ENCODE results near the gene TNFRSF14.
"Not testable (repeated sequence)": the region's sequence is repeated elsewhere in the genome, so short reads cannot be mapped to it uniquely, and the experiment has no call there.

The TNFRSF14 gene

DNA sequence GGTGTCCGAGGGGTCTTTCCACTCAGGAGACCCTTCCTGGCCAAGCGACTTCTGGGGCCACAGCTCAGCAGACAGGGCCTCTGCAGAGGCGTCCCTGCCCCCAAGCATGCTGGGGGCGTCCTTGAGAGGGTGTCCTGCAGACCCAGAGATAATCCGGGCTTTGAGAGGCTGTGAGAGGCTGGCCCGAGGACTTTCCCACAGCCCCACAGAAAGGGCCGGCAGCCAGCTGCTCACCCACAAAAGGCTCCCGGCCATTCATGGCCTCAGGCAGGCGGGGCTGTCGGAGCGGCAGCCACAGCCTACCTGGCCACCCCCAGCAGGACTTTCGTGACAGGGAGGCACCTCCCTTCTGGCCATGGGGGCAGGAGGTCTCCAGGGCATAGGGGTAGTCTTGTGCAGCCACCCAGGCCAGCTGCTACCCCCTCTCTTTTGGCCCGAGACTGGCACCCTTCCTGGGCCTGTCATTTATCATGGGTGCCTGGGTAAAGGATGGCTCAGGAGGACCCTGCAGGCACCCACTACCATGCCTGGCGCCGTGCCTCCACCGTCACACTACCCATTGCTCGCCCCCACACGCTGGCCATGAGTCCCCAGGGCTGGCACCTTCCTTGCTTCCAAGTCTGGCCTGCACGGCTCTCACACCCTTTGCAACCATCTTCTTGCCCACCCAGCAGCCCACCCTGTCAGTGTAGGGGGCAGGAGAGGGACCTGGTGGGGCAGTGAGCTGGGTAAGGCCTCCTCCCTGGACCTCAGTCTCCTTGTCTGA is 11.1 kb upstream of the TNFRSF14 start:
- peak overlapping the region; percentile 92 for H3K27ac ChIP-seq
- TF ChIP-seq, protein P1, sequence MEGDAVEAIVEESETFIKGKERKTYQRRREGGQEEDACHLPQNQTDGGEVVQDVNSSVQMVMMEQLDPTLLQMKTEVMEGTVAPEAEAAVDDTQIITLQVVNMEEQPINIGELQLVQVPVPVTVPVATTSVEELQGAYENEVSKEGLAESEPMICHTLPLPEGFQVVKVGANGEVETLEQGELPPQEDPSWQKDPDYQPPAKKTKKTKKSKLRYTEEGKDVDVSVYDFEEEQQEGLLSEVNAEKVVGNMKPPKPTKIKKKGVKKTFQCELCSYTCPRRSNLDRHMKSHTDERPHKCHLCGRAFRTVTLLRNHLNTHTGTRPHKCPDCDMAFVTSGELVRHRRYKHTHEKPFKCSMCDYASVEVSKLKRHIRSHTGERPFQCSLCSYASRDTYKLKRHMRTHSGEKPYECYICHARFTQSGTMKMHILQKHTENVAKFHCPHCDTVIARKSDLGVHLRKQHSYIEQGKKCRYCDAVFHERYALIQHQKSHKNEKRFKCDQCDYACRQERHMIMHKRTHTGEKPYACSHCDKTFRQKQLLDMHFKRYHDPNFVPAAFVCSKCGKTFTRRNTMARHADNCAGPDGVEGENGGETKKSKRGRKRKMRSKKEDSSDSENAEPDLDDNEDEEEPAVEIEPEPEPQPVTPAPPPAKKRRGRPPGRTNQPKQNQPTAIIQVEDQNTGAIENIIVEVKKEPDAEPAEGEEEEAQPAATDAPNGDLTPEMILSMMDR (conservative IDR thresholded peaks at IDR 0.05) = no peak
- TF ChIP-seq ZFX (IDR thresholded peaks at IDR 0.05) = no peak

DNA sequence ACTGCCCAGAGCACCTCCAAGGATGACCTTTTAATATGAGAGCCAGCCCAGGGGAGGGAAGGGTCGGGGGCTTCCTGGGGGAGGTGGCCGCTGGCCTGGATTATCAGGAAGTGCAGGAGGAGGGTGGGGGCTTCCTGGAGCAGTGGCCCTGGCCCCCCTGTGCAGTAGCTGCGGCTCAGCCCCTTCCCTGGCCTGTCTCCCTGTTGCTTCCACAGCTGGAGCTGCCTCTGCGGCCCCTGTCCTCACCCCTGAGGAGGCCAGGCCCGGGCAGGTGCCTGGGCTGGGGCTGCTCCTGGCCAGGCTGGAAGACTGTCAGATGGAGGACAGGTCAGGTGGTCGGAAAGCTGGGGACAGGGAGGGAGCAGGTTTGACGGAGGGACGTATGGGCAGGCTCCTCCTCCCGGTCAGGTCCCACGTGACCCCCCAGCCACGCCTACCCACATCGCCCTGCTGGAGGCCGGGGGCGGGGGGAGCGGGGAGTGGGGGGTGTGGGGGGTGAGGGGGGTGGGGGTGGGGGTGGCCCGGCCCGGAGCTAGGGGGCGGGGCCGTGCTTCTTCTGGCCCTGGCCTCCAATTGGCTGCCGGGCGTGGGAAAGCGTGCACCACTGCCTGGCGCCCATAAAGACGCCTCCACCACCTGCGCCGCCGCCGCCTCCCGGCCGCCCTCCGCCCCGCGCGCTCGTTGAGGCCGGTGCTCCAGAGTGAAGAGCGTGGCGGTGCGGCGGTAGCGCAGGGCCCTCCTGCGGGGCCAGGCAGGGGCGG is 10.2 kb upstream of the TNFRSF14 start:
- no peak for TF ChIP-seq ZFX (IDR thresholded peaks at IDR 0.05)
- TF ChIP-seq, protein P1 (conservative IDR thresholded peaks at IDR 0.05) = no peak
- H3K27ac ChIP-seq = peak overlapping the region; percentile 92

DNA sequence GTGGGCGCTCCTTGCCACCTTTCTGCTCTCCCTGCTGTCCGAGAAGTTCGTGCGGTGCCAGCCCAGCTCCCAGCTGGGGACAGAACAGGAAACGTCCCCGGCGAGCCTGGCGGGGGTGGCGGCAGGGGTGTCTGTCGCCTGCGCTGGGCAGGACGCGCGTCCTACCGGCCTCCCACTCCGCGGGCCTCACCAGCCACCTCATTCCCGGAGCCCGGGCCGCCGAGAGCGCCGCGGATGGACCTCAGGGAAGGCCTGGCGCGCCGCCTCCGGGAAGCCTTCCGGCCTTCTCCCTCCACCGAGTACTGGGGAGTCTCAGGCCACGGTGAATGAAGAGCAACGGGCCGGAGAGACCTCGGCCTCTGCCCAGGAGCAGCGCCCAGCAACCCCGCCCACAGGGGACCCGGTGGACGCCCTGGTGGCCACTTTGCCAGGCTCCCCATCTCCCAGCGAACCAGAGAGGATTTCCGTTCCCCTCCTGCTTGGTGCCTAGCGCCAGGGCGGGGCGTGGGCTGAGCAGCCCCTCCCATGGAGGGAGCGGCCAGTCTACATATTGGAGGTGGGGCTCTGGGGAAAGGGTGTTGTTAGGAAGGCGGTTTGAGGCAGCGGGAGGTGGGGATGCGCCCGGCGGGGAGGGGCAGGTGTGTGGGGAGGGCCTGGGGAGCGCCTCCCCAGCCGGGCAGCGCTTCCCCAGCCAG is 9.5 kb upstream of the TNFRSF14 start:
- TF ChIP-seq, protein P1 (conservative IDR thresholded peaks at IDR 0.05) = no peak
- TF ChIP-seq ZFX (IDR thresholded peaks at IDR 0.05) = peak; percentile 53

DNA sequence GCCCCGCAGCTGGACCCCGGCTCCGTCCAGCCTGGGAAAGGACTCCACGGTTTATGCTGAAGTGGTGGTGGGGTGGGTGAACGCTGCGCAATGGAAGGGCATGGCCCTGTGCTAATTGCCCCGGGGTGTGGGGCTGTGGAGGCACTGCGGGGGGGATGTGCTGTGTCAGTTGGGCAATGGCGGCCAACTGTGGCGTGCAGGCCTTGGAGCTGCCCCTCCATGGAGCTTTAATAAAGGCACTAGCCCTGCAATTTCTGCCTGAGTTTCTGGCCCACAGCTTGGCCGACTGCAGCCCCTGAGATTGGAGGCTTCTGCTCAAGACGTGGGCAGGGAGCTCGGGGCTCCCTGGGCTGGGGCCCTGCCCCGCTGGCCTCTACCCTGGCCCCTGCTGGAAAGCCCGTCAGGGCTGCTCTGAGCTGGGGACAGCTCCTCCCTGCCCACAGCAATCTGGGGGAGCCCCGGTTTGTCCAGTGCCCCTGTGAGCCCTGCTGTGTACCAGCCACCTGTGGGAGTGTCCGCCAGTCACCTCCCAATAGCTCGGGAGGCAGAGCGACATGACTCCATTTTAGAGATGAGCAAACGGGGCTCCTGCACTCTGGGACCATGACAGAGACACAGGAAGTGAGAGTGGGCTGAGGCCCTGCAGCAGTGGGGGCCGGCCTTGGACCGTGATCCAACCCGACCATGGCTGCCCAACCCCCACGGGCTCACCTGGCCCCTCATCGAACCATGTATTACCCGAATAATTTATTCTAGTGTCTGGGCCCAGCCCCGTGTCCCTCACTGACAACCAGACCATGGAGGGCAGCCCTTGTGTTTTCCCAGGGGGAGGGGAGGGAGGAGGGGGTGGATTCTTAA is 8.7 kb upstream of the TNFRSF14 start:
- H3K27ac ChIP-seq = peak overlapping the region; percentile 92
- TF ChIP-seq, protein P1 (conservative IDR thresholded peaks at IDR 0.05) = 0 out of 2 replicates have a peak, but pooled peaks have one; percentile 55
- no peak for TF ChIP-seq ZFX (IDR thresholded peaks at IDR 0.05)

More for the DNA sequence above, 9.5 kb upstream of the TNFRSF14 start:
- H3K27ac ChIP-seq = peak overlapping the region; percentile 92

DNA sequence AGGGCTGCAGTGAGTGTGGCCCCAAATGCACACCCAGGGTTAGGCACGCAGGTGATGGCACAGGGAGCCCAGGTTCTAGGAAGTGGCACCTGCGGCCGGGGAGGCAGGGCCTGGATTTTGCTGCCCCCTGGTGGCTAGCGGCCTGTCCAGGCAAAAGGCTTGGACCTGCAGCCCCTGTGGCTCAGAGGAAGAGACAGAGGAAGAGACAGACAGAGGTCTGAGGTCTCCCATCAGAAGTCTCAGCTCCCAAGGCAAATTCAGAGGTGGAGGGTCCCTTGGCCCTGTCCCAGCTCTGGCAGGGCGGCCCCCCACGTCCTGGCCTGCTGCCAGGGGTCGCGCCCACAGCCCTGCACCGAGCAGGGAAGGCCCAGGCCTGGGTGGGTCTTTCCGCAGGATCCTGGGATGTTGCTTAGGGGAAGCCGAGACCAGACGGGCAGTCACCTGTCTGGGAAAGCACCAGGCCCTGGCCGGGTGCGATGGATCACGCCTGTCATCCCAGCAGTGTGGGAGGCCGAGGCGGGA is 8.0 kb upstream of the TNFRSF14 start:
- peak overlapping the region; percentile 92 for H3K27ac ChIP-seq

DNA sequence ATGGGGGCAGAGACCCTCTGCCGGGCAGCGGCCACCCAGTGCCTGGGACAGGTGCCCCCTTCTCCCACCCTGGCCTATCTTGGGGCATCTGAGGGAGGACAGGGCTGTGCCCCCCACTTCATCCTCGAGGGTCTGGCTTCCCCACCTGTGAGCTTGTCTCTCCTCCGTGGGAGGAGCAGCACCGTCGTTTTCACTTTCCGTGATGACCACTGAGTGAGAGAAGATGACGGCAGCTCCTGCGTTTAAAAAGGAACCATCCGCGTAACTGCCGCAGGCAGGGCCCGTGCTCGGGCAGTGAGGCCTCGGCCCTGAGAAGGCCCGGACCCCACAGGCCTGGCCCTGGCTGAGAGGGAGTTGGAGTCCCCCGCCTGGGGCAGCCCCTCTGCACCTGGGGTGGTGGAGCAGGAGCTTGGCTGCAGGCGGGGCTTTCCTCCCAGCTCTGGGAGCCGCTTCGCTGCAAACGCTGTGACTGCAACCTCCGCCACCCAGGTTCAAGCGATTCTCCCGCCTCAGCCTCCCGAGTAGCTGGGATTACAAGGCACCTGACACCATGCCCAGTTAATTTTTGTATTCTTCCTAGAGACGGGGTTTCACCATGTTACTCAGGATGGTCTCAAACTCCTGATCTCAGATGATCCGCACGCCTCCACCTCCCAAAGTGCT is 6.7 kb upstream of the TNFRSF14 start:
- H3K27ac ChIP-seq = peak overlapping the region; percentile 92

More for the DNA sequence above, 8.0 kb upstream of the TNFRSF14 start:
- TF ChIP-seq, protein P1 (conservative IDR thresholded peaks at IDR 0.05) = peak; percentile 99
- no peak for TF ChIP-seq ZFX (IDR thresholded peaks at IDR 0.05)

DNA sequence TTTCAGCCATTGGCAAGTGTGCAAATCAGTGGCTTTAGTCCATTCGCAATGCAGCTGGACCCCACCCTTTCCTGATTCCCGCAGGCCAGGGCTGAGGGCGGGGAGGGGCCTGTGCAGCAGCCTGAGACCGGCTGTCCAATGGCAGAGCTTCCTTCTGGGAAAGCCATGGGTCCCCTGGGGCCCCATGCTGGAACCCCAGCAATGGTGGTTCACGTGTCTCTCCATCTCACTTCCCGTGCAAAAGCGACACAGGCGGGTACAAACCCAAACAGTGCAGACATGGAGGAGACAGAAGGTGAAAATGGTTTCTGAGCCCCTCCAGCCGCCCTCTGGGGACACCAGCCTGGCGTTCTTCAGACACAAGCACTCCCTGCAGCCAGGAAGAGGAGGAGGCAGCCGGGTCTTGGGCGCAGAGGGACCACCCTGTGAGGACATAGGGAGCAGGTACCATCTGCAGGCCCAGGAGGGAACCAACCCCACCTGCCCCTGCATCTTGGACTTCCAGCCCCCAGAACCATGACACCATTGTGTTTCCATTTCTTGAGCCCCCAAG is 5.8 kb upstream of the TNFRSF14 start:
- H3K27ac ChIP-seq = not testable (repeated sequence)

DNA sequence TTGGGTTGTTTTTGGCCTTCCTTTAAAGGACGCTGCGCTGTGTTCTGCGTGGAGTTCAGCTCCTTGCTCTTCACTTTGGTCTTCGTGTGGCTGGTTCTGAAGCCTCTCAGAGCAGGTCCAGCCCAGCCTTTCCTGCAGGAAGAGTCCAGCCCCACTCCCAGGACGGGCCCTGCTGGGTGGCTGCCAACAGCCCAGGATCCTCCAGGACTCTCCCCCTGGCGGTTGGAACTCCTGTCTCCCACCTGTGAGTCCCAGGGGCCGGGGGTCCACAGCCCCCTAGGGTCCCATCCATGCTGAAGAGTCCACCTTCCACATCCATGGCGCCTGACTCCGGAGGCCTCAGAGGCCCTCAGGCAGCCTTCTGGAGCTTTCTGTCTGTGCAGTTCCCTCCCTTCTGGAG is 4.6 kb upstream of the TNFRSF14 start:
- H3K27ac ChIP-seq = not testable (repeated sequence)
